ELF-1 (cell line): ENCODE data around the gene AMDHD2.

Experiments
- DNase-seq: peaks from one replicate; pipeline ENCODE4 v3.0.0-alpha.2; 2016; ENCODE audit warnings: low read depth, low spot score

The AMDHD2 gene

GRCh38 chr16:2499454-2499853 is 20.7 kb upstream of the AMDHD2 start:
- DNase-seq: no peak

GRCh38 chr16:2499890-2500429 is 20.2 kb upstream of the AMDHD2 start:
- no peak for DNase-seq

GRCh38 chr16:2500430-2500917 is 19.7 kb upstream of the AMDHD2 start:
- no peak for DNase-seq

GRCh38 chr16:2500918-2501750 is 19.0 kb upstream of the AMDHD2 start:
- DNase-seq: peak; percentile 96

- DNase-seq: no peak
Measured at GRCh38 chr16:2501946-2502895, 17.9 kb upstream of the AMDHD2 start.

- no peak for DNase-seq
Measured at GRCh38 chr16:2505695-2506094, 14.5 kb upstream of the AMDHD2 start.

- no peak for DNase-seq
Measured at GRCh38 chr16:2507052-2507659, 13.0 kb upstream of the AMDHD2 start.

- no peak for DNase-seq
Measured at GRCh38 chr16:2507665-2508064, 12.5 kb upstream of the AMDHD2 start.

- DNase-seq: no peak
Measured at GRCh38 chr16:2508722-2509400, 11.3 kb upstream of the AMDHD2 start.

GRCh38 chr16:2511128-2511800 is 8.9 kb upstream of the AMDHD2 start:
- DNase-seq: peak; percentile 49

GRCh38 chr16:2511996-2512734 is 8.0 kb upstream of the AMDHD2 start:
- no peak for DNase-seq

GRCh38 chr16:2512735-2513404 is 7.3 kb upstream of the AMDHD2 start:
- DNase-seq: peak; percentile 60

GRCh38 chr16:2513405-2514332 is 6.5 kb upstream of the AMDHD2 start, which contains the start of gene ATP6V0C:
Gene ATP6V0C (plus strand): TSS chr16:2513952. CDS start chr16:2514104, 152 bp downstream.
- DNase-seq: peak; percentile 95

GRCh38 chr16:2514333-2515179 is 5.6 kb upstream of the AMDHD2 start:
- peak; percentile 47 for DNase-seq

- peak; percentile 76 for DNase-seq
Measured at GRCh38 chr16:2515180-2515851, 4.9 kb upstream of the AMDHD2 start.
